Peyer's patch (tissue), 4 donors: ENCODE data around the gene CRHR2.

Source experiments
- POLR2A ChIP-seq, 2 donors: fragments of 450-650 bp; IDR thresholded peaks; one replicate each; pipeline ENCODE4 v1.5.1; 2017; ENCODE audit warnings: antibody characterized with exemption in 2 of 2, mild to moderate bottlenecking in 2 of 2, moderate library complexity in 2 of 2
- TF ChIP-seq, protein P1 (sequence below), 6 experiments: fragments of 450-650 bp in 4 of 6; fragments of 200-600 bp in 2 of 6; sonication (generic) in 1 of 6; IDR thresholded peaks; one replicate each; pipeline ENCODE4 v1.5.1; 2017 to 2019; ENCODE audit warnings: antibody characterized with exemption in 6 of 6, mild to moderate bottlenecking in 3 of 6, moderate library complexity in 1 of 6

DNA sequence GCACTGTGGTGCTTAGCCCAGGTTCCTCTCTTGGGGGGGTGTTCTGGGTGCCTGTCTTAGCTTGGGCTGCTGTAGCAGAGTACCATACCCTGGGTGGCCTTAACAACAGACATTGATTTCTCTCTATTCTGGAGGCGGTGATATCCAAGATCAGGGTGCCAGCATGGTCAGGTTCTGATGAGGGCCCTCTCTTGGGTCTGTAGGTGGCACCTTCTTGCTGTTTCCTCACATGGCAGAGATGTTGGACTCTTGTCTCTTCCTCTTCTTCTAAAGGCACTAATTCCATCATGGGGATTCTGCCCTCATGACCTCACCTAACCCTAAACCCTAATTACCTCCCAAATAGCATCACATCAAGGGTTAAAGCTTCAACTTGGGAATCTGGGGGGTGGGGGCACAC, 19.9 kb upstream of the CRHR2 start:
- TF ChIP-seq POLR2A (IDR thresholded peaks at IDR 0.05): no peak
- TF ChIP-seq, protein P1, sequence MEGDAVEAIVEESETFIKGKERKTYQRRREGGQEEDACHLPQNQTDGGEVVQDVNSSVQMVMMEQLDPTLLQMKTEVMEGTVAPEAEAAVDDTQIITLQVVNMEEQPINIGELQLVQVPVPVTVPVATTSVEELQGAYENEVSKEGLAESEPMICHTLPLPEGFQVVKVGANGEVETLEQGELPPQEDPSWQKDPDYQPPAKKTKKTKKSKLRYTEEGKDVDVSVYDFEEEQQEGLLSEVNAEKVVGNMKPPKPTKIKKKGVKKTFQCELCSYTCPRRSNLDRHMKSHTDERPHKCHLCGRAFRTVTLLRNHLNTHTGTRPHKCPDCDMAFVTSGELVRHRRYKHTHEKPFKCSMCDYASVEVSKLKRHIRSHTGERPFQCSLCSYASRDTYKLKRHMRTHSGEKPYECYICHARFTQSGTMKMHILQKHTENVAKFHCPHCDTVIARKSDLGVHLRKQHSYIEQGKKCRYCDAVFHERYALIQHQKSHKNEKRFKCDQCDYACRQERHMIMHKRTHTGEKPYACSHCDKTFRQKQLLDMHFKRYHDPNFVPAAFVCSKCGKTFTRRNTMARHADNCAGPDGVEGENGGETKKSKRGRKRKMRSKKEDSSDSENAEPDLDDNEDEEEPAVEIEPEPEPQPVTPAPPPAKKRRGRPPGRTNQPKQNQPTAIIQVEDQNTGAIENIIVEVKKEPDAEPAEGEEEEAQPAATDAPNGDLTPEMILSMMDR (IDR thresholded peaks at IDR 0.05): peak in 3 of 6 experiments; percentile 30 to 34 (median 32)
